ENCODE results near the gene PTPN9. TPM values are rescaled to one million over a fixed set of nuclear protein-coding genes. Genes with fewer than 3 reads are reported as not detected.
"Not testable (repeated sequence)": the region's sequence is repeated elsewhere in the genome, so short reads cannot be mapped to it uniquely, and the experiment has no call there.

Gene PTPN9
- total RNA-seq: 19.8 TPM

DNA sequence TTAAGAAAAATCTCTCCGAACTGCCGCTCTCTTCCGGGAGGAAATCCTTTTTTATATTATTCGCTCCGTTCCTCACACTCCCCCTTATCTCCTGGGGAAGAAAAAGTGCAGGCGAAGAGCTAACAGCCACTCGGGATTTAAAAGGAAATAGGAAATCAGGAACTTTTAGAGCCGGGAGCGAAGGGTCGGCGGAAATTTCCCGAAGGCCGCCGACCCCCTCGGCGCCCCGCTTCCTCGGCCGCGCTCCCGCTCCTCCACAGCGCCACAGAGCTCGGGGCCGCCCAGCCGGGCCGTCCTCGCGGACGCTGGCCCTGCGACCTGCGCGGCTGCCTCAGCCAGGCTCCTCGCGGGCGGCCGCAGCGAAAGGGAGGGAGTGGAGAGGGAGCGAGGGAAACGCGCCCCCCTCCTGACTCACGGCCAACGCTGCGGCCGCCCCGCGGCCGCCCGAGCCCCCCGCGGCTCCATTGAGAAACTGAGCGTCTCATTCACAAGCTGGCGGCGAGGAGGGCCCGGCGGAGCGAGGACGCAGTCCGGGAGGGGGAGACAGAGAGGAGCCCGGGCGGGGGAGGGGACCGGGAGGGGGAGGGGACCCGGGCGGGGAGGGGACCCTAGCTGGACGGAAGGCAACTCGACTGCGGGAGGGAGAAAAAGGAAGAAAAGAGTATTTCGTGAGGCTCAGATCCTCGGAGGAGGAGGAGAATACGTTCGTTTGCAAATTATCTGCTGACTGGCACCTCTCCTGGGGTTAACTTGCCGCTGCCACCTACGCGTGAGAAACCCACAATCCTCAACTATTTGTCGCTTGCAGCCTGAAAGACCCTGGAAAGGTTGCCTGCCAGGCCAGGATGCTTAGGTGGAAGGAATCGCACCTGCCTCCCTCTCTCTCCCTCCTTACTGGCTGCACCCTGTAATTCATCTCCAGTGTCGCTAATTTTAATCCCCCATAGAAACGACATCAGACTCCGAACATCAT is at the start of gene PTPN9:
PTPN9 (minus strand) TSS at position 368 of the 973 bp plus-strand sequence. CDS start 539 bp downstream, outside the sequence.
- DNase-seq: peak; percentile 57

DNA sequence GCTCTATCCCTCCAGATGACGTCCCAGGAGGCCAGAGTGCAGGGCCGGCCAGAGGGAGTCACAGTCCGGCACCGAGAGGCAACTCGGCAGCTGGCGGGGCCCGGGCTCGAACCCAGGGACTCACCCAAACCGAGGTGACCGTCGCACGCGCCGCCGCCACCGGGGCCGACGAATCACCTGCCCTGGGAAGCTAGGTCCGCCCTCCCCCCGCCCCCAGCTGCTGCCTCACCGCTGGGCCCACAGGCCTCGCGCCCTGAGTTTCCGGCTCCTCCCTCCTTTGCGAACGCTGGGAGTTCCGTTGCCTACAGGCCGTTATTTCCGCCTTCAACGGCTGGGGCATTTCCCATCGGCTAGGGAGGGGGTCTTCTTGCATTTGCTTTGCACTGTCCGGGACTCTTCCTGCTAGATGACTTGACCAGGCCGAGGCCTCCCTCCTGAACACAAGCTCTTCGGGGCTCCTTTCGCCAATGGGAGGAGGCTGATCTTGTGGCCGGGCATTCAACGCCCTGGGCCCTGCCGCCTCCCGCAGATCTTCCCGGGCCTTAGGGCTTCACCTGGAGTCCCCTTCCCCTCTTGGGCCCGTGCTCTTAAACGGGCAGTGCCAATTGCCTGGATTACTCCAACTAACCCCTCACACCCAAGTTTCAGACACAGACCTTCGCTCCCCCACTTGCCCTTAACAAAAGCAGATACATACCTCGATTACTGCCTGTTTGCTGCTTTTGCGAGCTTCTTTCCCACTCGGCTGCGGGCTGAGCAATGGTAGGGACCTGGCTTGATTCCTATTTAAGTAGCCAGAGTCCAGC is 46.6 kb upstream of the PTPN9 start, which contains the start of gene SNUPN:
SNUPN (minus strand) TSS at position 184 of the 806 bp plus-strand sequence. CDS start 4,674 bp downstream, outside the sequence.
- peak; percentile 92 for DNase-seq

DNA sequence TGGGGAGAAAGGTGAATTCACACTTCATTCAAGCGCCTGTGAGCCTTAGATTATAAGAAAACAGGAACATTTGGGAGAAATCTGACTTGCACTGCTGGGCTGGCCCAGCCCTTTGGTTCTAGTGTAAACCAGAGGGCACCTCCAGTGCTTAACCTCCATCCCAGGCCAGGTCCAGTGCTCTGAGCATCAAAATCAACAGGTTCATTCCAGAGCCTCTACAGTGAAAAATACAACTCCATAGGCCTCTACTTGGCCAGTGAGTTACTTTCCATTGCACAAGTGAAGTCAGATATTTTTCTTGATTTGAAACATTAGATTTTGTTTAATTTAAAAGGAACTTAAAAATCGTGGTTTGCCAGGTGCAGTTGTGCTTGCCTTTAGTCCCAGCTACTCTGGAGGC is 43.4 kb upstream of the PTPN9 start:
- DNase-seq: no peak

DNA sequence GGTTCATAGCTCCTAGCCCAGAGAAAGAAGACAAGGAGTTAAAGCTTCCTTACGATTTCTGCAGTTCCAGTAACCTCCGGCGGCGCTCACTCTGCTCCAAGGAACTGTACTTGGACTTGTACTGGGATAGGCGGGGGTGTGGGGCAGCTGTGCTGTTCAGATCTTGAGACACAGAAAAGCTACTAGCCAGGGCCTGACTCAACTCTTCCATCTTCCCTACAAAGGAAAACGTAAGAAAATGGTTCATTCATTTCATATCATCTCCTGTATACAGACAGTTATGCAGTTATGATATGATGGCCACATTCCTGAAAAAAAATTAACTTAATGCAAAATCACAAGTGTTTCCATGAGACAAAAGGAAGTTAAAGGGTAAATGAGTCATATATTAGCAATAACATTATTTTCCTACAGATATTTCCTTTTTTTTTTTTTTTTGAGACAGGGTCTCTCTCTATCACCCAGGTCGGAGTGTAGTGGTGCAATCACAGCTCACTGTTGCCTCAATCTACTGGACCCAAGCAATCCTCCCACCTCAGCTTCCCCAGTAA is 41.8 kb upstream of the PTPN9 start:
- DNase-seq: peak; percentile 95

DNA sequence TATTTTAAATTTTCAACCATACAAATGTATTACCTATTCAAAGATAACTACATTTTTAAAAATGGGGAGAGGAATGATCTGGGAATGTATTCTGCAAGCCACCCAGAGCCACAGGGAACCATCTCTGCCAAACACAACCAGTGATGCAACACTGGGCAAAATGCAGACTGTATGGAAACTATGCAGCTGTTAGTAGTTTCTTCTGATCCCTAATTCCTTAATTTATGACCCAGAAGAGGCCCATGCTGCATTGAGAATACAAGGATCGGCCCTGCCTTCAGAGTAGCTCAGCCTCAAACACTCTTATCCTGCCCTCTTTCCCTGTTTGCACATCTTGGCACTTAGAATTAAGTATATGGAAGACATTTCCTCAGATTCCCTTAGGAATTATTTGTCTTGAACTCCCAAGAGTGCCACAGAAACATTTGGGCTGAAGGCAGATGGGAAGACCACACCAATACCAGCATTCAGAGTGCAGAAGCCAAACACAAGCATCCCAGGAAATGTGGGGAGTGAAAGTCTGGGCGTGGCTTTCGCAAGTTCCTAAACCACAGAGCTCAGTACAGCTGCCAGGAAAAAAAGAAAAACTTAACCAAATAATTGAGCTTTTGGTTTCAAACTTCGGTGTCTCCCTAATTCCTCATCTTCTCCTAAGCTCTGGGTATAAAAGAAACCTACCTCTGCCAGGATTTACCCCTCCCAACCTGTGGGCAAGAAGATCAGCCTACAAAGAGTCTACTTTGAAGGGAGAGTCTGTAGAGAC is 41.1 kb upstream of the PTPN9 start:
- DNase-seq: peak; percentile 97

DNA sequence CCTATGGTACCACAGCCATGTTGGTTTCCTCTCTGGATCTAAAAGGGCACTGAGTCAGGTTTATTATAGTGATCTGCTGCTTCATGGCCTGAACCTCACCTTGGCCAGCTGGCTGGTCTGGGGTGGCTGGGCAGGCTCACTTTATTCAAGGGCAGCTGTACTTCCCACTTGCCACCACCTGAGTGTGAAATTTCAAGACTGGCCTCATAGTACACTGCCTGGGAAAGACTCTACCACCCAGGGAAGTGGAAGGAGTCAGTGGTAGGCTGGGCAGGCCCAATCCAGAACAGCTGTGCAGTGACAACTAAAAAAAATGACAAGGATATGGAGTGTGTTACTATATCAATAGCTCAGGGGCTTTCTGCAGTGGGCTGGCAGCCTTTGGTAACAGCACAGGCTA is 37.7 kb upstream of the PTPN9 start:
- no peak for DNase-seq

DNA sequence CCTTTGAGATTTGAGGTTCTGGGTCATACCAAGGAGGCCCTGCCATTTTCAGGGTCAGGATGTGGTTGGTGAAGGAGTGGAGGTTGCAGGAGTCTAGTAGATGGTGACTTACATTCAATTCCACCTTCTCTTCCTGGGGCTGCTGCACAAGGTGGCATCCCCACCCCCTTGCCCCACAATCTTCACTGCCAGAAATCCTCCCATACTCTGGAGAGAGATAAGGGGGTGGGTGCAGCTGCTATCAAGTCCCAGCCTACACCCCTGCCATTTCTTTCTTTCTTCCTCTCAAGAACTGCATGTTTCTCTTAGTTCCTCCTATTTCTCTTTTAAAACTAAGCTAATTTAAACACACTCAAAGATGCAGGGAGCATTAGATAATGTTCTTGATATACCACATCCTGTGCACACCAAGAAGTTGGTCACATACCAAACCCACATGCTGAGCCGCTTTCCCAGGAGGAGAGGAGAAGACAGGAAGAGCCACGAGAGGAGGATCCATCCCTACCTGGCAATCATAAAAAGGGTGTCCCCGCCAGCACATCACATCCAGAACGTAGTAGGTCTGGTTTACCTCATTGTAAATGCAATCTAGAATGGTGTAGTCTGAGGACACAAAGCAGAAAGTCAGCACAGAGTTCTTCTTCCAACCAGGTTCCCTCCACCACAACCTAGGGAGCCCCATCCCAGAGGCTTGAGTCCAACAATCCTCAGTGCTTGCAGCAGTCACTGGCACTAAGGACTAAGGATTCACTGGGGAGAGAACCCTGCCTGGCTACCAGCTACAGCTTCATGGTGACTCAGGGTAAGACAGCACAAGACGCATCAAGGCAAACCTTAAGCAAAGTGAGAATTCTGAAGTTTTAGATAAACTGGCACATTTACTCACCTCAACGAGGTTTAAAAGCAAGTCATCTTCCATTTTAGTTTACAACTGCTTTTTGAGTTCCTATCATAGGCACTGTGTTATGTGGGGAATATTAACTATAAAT is 27.9 kb upstream of the PTPN9 start:
- DNase-seq: no peak

DNA sequence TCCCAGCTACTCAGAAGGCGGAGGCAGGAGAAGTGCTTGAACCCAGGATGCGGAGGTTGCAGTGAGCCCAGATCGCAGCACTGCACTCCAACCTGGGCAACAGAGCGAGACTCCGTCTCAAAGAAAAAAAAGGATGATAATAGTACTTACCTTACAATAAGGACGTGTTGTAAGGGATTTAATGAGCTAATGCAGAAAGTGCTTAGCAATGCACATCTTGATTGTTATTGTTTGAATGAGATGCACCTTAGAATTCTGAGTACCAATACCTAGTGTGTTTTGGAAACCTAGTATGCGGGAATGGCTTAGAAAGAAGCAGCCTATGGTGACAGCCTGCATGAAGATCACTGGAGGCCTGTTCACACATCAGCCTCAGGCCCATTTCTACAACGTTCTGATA is 26.9 kb upstream of the PTPN9 start:
- no peak for DNase-seq

DNA sequence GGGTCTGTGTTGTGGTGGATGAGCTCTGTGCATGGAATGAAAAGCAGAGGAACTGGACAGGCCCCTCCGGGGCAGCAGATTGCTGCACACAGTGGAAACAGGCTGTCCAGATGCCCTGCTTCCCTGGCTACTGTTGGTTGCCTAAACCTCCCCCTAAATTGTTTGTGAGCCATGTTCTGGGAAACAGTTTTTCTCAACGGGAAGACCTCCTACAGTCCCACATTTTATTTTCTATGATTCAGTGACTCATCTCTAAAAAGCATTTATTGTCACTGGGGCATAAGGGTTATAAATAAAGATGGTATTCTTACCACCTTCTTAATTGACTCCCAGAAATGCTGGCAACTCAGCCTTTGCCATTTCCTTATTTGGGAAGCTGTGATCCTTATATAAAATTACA is 20.3 kb upstream of the PTPN9 start:
- DNase-seq: no peak

DNA sequence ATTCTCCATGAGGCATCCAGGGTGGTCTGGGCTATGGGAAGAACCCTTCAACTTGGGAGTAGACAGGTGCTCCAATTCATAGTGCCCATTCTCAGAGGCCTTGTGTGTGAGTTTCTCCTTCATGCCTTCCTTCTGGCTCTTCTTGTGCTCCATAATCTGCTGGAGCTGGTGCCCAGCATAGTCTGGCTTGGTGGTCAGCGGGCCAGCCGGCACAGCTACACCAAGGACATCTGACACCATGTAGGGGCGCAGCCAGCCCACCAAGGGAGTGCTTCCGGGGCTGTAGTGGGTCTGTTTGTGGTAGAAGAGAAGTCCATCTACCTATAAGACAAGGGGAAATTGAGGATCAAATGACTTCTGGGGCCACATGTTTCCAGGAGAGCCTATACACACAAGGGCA is 19.2 kb upstream of the PTPN9 start:
- DNase-seq: no peak

DNA sequence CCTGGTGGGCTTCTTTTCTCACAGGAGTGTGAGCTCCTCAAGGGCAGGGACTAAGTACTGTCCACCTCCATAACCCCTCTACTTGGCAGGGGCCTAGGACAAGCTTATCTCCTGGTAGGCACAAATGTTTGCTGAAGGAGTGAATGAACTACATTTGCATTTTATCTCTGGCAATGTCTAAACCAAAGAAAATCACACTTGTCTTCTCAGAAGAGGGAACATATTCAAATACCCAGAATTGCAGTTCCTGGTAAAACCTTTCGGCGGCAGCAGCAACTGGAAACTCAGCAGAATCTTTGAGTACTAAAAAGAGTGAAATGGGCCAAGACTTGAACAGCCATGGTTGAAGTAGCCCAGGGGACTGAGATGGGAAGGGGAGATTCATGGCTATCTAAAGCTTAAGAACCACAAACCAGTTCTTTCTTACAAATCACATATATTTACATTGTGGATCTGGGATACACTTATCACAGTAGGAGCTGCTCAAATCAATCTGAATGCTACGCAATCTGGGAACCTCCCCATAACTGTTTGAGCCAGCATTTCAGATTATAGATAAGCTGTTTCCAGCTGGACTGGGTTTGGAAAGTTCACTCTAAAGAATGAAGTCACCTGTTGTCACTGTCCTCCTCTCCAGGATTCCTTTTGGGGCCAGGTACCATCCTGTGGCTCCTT is 18.7 kb upstream of the PTPN9 start:
- DNase-seq: no peak

DNA sequence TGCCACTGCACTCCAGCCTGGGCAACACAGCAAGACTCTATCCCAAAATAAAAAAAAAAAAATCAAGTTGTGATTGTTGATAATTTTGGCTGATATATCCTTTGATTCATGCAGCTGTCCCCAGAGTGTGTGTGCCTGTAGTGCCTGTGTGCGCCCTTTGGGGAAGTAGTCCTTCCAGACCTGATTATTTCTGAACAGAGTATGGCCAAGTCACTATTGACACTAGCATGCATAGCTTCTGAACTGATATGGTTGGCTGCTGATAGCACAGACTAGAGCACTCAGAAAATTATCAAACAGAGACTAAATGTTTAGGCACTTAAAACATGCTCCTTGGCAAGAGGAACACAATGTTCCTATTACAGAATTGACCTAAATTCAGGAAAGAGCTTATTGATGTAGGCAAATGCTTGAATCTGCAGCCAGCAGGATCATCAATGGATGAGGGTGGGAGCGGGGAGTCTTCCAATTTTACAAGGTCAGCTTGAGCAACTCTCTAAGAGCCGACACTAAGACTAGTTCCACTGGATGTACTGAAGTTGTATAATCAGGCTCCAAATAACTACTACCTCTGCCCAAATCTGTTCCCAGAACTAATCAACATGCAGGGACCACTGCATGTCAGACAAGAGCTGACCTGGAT is 17.7 kb upstream of the PTPN9 start:
- no peak for DNase-seq

DNA sequence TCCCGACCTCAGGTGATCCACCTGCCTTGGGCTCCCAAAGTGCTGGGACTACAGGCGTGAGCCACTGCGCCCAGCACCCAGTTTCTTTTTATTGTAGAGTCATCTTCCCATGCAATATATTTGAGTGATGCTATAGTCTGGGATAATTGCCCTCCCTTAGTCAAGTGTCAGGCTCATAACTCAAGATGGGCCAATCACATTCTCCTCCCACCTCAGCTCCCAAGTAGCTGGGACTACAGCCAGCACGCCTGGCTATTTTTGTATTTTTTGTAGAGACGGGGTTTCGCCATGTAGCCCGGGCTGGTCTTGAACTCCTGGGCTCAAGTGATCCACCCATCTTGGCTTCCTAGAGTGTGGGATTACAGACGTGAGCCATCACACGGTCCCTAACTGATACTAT is 15.2 kb upstream of the PTPN9 start:
- no peak for DNase-seq

DNA sequence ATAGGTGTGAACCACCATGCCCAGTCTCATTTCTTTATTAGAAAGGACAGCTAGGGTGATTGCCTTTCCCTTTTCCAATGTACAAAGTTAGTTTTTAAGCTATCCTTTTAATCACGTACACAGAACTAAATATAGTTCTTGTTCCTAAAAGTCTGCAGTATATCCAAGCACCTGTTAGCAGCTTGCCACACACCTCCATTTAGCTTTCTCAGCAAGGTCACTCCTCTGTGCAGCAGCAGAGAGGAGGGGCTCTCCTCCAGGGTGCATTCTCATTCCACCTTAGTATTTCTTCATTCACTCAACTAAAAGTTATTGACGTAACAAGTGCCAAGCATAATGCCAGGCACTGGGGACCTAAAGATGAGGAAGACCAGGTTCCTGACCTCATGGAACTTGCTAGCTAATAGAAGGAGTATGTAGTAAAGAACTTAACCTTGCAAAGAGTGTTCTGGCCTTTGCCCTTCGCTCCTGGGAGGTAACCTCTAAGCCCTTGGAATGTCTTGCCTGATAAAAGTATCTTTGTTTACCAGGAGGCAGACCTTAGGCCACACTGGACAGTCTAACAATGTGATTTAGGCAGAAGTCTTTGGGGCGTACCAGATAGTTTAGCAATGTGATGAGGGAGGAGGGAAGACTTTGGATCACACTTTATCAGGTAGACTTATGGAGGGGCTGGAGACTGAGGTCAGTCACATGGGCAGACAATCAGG is 12.7 kb upstream of the PTPN9 start:
- DNase-seq: no peak

DNA sequence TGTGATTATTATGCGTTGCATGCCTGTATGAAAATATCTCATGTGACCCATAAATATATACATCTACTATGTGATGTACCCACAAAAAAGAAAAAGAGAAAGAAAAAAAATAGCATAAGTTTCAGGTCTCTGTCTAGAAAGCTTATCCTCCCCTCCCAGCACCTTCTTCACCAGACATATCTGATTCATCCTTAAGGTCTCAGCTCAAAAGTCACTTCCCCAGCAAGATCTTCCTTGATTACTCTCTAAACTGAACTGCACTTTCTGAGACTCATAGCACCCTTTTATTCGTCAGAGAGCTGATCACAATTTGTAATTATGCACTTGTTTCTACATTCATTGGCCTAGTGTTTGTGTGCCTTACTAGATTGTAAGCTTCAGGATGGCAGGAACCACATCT is 11.1 kb upstream of the PTPN9 start:
- DNase-seq: no peak

DNA sequence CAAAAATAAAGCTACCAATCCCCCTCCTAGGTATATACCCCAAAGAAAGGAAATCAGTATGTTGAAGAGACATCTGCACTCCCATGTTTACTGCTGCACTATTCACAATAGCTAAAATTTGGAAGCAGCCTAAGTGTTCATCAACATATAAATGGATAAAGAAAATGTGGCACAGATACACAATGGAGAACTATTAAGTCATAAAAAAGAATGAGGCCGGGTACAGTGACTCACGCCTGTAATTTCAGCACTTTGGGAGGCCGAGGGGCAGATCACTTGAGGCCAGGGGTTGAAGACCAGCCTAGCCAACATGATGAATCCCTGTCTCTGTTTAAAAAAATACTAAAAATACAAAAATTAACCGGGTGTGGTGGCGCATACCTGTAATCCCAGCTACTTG is 10.0 kb upstream of the PTPN9 start:
- DNase-seq: no peak

DNA sequence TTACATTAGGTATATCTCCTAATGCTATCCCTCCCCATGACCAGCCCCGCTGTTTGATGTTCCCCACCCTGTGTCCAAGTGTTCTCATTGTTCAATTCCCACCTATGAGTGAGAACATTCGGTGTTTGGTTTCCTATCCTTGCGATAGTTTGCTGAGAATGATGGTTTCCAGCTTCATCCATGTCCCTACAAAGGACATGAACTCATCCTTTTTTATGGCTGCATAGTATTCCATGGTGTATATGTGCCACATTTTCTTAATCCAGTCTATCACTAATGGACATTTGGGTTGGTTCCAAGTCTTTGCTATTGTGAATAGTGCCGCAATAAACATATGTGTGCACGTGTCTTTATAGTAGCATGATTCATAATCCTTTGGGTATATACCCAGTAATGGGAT is 7.3 kb upstream of the PTPN9 start:
- not testable (repeated sequence) for DNase-seq

DNA sequence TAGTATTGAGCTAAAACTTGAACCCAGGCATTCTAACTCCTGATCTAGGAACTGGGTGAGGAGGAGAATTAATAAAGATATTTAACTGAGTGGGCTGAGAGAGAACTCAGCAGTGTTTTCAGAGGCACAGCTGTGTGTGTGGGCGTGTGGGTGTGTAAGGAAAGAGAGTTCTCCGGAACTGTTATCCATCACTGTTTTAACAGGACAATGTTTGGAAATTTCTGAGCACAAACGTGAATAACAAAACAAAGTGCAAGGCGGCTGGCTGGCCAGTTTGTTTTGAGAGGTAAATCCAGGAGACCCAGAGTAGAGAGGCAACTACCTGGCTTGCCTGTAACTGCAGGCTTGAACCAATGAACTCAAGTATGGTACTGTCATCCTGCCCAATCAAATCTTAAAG is 5.0 kb upstream of the PTPN9 start:
- no peak for DNase-seq

DNA sequence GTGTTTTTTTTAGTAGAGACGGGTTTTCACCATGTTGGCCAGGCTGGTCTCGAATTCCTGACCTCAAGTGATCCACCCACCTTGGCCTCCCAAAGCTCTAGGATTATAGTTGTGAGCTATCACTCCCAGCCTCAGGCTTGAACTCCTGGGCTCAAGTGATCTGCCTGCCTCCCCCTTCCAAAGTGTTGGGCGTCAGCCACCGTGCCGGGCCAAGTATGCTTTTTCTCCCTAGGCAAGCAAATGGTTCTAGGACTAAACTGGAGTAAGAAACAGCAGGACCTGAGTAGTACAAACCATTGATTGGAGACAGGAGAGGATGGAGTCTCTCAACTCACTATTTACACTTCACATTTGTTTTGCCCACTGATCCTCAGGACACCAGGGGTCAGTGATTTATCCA is 4.6 kb upstream of the PTPN9 start:
- DNase-seq: no peak

Measured in skin of body (tissue), 2 donors.